PFSK-1 (cell line): Measurements from ENCODE around the gene LSR.

ENCODE experiments used
- FOXP2 ChIP-seq: optimal IDR thresholded peaks from 2 replicates; pipeline ENCODE3; 2011; ENCODE audit warnings: borderline replicate concordance, control low read depth, inconsistent platforms; ENCODE audit not compliant: insufficient read depth; ENCODE audit errors: extremely low read length, extremely low read depth
- POLR2AphosphoS5 ChIP-seq: IDR thresholded peaks from 2 replicates; pipeline ENCODE4 v1.6.1; 2012; ENCODE audit warnings: low read depth, mild to moderate bottlenecking, control low read depth, low read length, moderate library complexity
- REST ChIP-seq, 2 experiments: IDR thresholded peaks; 2 replicates each; pipeline versions ENCODE4 v1.6.1 to v1.8.0; 2011 to 2012; ENCODE audit warnings: low read depth in 2 of 2, low read length in 2 of 2, control low read depth in 1 of 2, inconsistent platforms in 1 of 2, mild to moderate bottlenecking in 1 of 2, moderate library complexity in 1 of 2; ENCODE audit not compliant: insufficient read depth in 1 of 2

DNA sequence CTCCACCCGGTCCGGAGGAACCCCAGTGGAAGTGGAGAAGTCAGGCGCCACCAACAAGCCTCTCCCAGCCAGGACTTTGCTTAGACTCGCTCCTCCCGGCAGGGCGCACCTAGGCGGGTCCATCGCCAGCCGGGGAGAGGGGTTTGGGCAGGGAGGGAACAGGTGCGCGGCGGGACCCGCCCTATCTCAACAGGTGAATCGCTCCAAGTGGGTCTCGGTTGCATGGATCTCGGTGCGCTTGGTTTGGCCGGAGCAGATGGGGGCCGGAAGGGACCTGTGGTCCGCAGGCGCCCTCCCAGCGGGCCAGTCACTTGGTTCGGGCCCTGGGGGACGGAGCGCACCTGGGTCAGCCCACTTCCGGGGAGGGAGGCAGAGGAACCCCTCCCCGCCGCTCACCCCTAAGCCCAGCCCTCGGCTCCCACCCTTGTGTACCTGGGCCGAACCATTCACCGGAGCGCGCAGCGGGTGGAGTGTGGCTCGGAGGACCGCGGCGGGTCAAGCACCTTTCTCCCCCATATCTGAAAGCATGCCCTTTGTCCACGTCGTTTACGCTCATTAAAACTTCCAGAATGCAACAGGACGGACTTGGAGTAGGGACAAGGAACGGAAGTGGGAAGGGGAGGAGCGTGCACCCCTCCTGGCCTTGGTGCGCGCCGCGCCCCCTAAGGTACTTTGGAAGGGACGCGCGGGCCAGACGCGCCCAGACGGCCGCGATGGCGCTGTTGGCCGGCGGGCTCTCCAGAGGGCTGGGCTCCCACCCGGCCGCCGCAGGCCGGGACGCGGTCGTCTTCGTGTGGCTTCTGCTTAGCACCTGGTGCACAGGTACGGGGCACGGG is at the start of gene LSR:
- no peak for TF ChIP-seq FOXP2
- no peak for TF ChIP-seq REST (IDR thresholded peaks at IDR 0.05; ENCODE audit: insufficient read depth in 1 of 2, low read depth in 2 of 2, low read length in 2 of 2)
- no peak for TF ChIP-seq POLR2AphosphoS5
